HEK293 (cell line): ENCODE measurements around the gene GPC2.
A peak's percentile ranks its signal among the peaks of the same experiment; 100 is the strongest.

Experiments
- CTCF ChIA-PET: fragments of 350-600 bp; formaldehyde crosslinking; extraction: SDS; loops from one replicate; lab custom pipeline; 2021; ENCODE audit warnings: antibody characterized with exemption; lab: Yijun Ruan, JAX
- POLR2A ChIA-PET: fragments of 300-600 bp; formaldehyde crosslinking; extraction: SDS; loops from one replicate; lab custom pipeline; 2020; ENCODE audit warnings: antibody characterized with exemption, inconsistent platforms; lab: Yijun Ruan, JAX
- H3K27ac ChIP-seq: fragments of 200-500 bp; sonication (Bioruptor generic); 2 replicates; pipeline ENCODE4 v1.5.1; 2014; ENCODE audit warnings: low read depth, low read length, control low read depth, inconsistent platforms; ENCODE audit errors: extremely low read depth
- H3K36me3 ChIP-seq, 2 experiments: fragments of 200-500 bp in 1 of 2; sonication (Bioruptor generic) in 1 of 2; 1 replicate in 1 of 2; 2 replicates in 1 of 2; pipeline ENCODE4 v1.5.1; 2014 to 2017; ENCODE audit warnings: inconsistent platforms in 2 of 2, low read length in 2 of 2; ENCODE audit not compliant: control insufficient read depth in 2 of 2, insufficient read depth in 1 of 2
- H3K4me1 ChIP-seq: fragments of 200-500 bp; sonication (Bioruptor generic); 2 replicates; pipeline ENCODE4 v1.5.1; 2014; ENCODE audit warnings: mild to moderate bottlenecking, low read length, inconsistent platforms; ENCODE audit not compliant: control insufficient read depth, insufficient read depth
- H3K4me3 ChIP-seq: 2 replicates; pipeline ENCODE4 v1.5.1; 2011; ENCODE audit warnings: low read depth, mild to moderate bottlenecking, control low read depth, low read length, moderate library complexity
- H3K9me3 ChIP-seq: fragments of 200-500 bp; sonication (Bioruptor generic); 2 replicates; pipeline ENCODE4 v1.5.1; 2014; ENCODE audit warnings: low read depth, low read length, inconsistent platforms; ENCODE audit not compliant: control insufficient read depth, insufficient read depth
- EGR2 ChIP-seq: fragments of 450-650 bp; formaldehyde crosslinking; IDR thresholded peaks from 2 replicates; pipeline ENCODE4 v1.5.1; 2016; ENCODE audit warnings: low read depth, missing biosample characterization, missing genetic modification characterization
- GLIS1 ChIP-seq: fragments of 450-650 bp; formaldehyde crosslinking; IDR thresholded peaks from 2 replicates; pipeline ENCODE4 v1.5.1; 2016; ENCODE audit warnings: missing biosample characterization, missing genetic modification characterization
- KLF1 ChIP-seq: fragments of 450-650 bp; formaldehyde crosslinking; IDR thresholded peaks from 2 replicates; pipeline ENCODE4 v1.5.1; 2016; ENCODE audit warnings: missing biosample characterization, missing genetic modification characterization
- KLF9 ChIP-seq: fragments of 450-650 bp; formaldehyde crosslinking; IDR thresholded peaks from 2 replicates; pipeline ENCODE4 v1.5.1; 2016; ENCODE audit warnings: missing biosample characterization, missing genetic modification characterization, low read depth
- MZF1 ChIP-seq: fragments of 450-650 bp; formaldehyde crosslinking; IDR thresholded peaks from 2 replicates; pipeline ENCODE4 v1.5.1; 2017; ENCODE audit warnings: missing biosample characterization, missing genetic modification characterization, borderline replicate concordance
- PRDM1 ChIP-seq: fragments of 450-650 bp; formaldehyde crosslinking; IDR thresholded peaks from 2 replicates; pipeline ENCODE4; 2016; ENCODE audit warnings: missing biosample characterization, missing genetic modification characterization
- SETDB1 ChIP-seq: IDR thresholded peaks from one replicate; pipeline ENCODE4 v1.6.1; 2017; ENCODE audit warnings: mild to moderate bottlenecking, low read length, moderate library complexity, mixed read lengths; ENCODE audit not compliant: insufficient read length
- ZBTB20 ChIP-seq: fragments of 450-650 bp; formaldehyde crosslinking; IDR thresholded peaks from 2 replicates; pipeline ENCODE4 v1.5.1; 2016; ENCODE audit warnings: missing biosample characterization, missing genetic modification characterization
- ZBTB7A ChIP-seq: fragments of 450-650 bp; formaldehyde crosslinking; IDR thresholded peaks from 2 replicates; pipeline ENCODE4 v1.5.1; 2016; ENCODE audit warnings: low read depth, missing biosample characterization, missing genetic modification characterization
- ZNF157 ChIP-seq: fragments of 450-650 bp; formaldehyde crosslinking; IDR thresholded peaks from 2 replicates; pipeline ENCODE4 v1.5.1; 2016; ENCODE audit warnings: missing biosample characterization, missing genetic modification characterization
- ZNF2 ChIP-seq: fragments of 450-650 bp; formaldehyde crosslinking; IDR thresholded peaks from 2 replicates; pipeline ENCODE4 v1.5.1; 2016; ENCODE audit warnings: missing biosample characterization, missing genetic modification characterization
- ZNF223 ChIP-seq: fragments of 450-650 bp; formaldehyde crosslinking; IDR thresholded peaks from 2 replicates; pipeline ENCODE4 v1.5.1; 2016; ENCODE audit warnings: missing biosample characterization, missing genetic modification characterization
- ZNF335 ChIP-seq: fragments of 450-650 bp; formaldehyde crosslinking; conservative IDR thresholded peaks from 2 replicates; pipeline ENCODE4 v1.5.1; 2016; ENCODE audit warnings: missing biosample characterization, missing genetic modification characterization
- ZNF391 ChIP-seq: fragments of 450-650 bp; formaldehyde crosslinking; IDR thresholded peaks from 2 replicates; pipeline ENCODE4 v1.5.1; 2016; ENCODE audit warnings: low read depth, missing biosample characterization, missing genetic modification characterization, borderline replicate concordance
- ZNF423 ChIP-seq: fragments of 450-650 bp; formaldehyde crosslinking; IDR thresholded peaks from 2 replicates; pipeline ENCODE4 v1.5.1; 2016; ENCODE audit warnings: missing biosample characterization, missing genetic modification characterization
- ZNF501 ChIP-seq: fragments of 450-650 bp; formaldehyde crosslinking; IDR thresholded peaks from 2 replicates; pipeline ENCODE4 v1.5.1; 2016; ENCODE audit warnings: missing biosample characterization, missing genetic modification characterization
- ZNF571 ChIP-seq: fragments of 450-650 bp; formaldehyde crosslinking; IDR thresholded peaks from 2 replicates; pipeline ENCODE4 v1.5.0; 2017; ENCODE audit warnings: missing biosample characterization, missing genetic modification characterization
- ZNF624 ChIP-seq: fragments of 450-650 bp; formaldehyde crosslinking; IDR thresholded peaks from 2 replicates; pipeline ENCODE4 v1.5.1; 2017; ENCODE audit warnings: missing biosample characterization, missing genetic modification characterization
- ZNF777 ChIP-seq: fragments of 450-650 bp; formaldehyde crosslinking; IDR thresholded peaks from 2 replicates; pipeline ENCODE4 v1.5.1; 2017; ENCODE audit warnings: missing biosample characterization, missing genetic modification characterization, borderline replicate concordance
- ZNF837 ChIP-seq: fragments of 450-650 bp; formaldehyde crosslinking; IDR thresholded peaks from 2 replicates; pipeline ENCODE4 v1.5.1; 2016; ENCODE audit warnings: missing biosample characterization, missing genetic modification characterization
- TF ChIP-seq, protein P1 (sequence below): fragments of 450-650 bp; formaldehyde crosslinking; IDR thresholded peaks from 2 replicates; pipeline ENCODE4 v1.5.1; 2017; ENCODE audit warnings: missing biosample characterization, missing genetic modification characterization
- TF ChIP-seq, protein P2 (sequence below): fragments of 450-650 bp; formaldehyde crosslinking; IDR thresholded peaks from 2 replicates; pipeline ENCODE4 v1.5.1; 2016; ENCODE audit warnings: missing biosample characterization, missing genetic modification characterization
- TF ChIP-seq, protein P3 (sequence below): fragments of 450-650 bp; formaldehyde crosslinking; IDR thresholded peaks from 2 replicates; pipeline ENCODE4 v1.5.1; 2016; ENCODE audit warnings: missing biosample characterization, missing genetic modification characterization
- TF ChIP-seq, protein P4 (sequence below): fragments of 450-650 bp; formaldehyde crosslinking; IDR thresholded peaks from 2 replicates; pipeline ENCODE4 v1.5.1; 2016; ENCODE audit warnings: missing biosample characterization, missing genetic modification characterization

Gene GPC2

DNA sequence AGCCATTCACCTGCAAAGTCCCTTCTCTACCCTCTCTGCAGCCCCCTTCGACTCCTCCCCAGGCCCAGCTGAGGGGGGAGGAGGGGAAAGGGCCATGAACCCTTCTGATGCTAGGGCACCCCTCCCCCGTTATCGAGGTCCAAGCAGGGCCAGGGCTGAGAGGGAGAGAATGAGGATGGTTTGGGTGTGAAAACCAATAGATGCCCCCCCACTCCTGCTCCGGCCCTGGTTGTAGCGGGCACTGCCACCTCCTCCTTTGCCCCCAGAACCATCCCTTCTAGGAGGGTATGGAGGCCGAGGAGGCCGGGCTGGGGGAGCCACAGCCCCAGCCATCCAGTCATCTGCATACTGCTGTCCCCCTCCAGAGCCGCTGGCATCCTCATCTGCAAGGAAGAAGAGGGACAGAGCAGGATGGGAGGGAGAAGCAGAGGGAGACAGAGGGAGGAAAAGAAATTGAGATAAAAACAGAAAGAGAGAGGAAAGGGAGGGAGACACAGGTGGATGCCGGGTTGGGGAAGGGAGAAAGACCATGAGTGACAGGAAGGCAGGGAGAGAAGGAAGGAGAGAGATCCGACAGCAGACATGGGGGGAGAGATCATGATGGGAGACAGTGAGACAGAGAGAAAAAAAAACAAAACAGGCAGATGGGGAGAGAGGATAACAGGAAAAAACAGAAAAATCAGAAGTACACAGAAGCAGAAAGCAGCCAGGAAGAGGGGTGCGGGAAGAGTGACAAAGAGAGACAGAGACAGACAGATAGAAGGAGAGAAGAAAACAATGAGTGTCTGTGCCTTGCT lies 6.9 kb downstream of the GPC2 start (continued):
- no peak for TF ChIP-seq KLF1
- no peak for TF ChIP-seq ZNF157 (tag by site-specific recombination)
- no peak for TF ChIP-seq EGR2 (tag by site-specific recombination)

DNA sequence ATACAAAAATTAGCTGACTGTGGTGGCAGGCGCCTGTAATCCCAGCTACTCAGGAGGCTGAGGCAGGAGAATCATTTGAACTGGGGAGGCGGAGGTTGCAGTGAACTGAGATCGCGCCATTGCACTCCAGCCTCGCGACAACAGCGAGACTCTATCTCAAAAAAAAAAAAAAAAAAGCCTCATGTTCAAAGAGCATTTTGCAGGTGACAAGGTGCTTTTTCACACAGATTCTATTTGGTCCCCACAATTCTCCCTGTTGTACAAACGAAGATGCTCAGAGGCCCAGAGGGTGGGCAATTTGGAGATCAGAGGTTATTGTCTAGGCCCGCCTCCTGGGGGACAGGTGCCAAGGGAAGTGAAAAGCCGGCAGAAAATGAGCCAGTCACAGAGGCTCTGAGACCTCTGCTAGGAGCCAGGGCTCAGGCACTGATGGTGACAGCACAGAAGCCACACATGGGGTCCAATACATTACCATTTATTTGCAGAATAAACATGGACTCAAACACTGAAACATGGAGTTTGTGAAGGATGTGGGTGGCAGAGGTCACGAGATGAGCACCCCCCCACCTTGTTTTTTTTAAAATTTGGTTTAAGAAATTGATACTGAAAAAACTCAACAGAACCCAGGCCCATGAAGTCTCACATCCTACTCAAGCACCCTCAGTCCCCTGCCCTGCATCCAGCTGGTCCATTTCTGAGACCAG lies 7.9 kb downstream of the GPC2 start:
- ChIA-PET POLR2A (interaction anchor here (0.6 kb wide), 3 partner anchors 11 to 1682 kb away, joined by 3 read pairs; no protein-coding TSS in a partner anchor), CTCF (no interaction called here)
- H3K36me3 ChIP-seq = no peaks in the 10 kb centered on the region
- peaks cover 5% of the 10 kb centered on the region for H3K4me1 ChIP-seq
- TF ChIP-seq ZNF335 (tag by site-specific recombination) (peak; percentile 29; the same call in 1 of the 2 replicates), ZNF571 (tag by site-specific recombination) (no peak)
- H3K4me3 ChIP-seq = no peak overlapping the region
- H3K27ac ChIP-seq = no peak overlapping the region
- no peaks in the 10 kb centered on the region for H3K9me3 ChIP-seq

DNA sequence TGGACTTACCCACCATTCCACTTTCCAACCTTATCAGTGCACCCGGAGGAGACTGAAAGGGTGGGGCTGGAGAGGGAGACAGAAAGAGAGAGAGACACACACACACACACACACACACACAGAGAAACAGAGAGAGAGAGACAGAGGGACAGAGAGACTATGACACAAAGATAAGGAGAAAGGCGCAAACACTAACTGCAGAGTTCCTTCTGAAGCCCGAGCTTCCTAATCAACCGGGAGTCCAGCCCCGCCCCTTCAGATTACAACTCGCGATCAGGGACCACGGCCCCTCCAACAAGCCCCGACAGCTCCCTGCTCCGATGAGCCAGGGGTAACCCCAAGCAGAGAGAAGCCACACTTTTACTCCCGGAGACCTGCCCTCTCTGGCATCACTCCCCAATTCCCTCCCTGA lies 9.3 kb downstream of the GPC2 start:
- Histone ChIP-seq H3K4me1 (peaks cover 7% of the 10 kb centered on the region), H3K4me3 (no peak overlapping the region), H3K27ac (no peak overlapping the region), H3K9me3 (no peaks in the 10 kb centered on the region), H3K36me3 (no peaks in the 10 kb centered on the region)
- POLR2A ChIA-PET = interaction anchor here (1.0 to 2.7 kb wide), 3 partner anchors 9 to 20 kb away, joined by 4 to 13 read pairs (median 5); partner anchors contain the start of genes GPC2, LAMTOR4, STAG3 and TRAPPC14
- CTCF ChIA-PET = interaction anchor here (0.6 to 1.9 kb wide), 5 partner anchors 17 to 35 kb away, joined by 3 to 9 read pairs (median 6); no protein-coding TSS in a partner anchor
- TF ChIP-seq, protein P1, sequence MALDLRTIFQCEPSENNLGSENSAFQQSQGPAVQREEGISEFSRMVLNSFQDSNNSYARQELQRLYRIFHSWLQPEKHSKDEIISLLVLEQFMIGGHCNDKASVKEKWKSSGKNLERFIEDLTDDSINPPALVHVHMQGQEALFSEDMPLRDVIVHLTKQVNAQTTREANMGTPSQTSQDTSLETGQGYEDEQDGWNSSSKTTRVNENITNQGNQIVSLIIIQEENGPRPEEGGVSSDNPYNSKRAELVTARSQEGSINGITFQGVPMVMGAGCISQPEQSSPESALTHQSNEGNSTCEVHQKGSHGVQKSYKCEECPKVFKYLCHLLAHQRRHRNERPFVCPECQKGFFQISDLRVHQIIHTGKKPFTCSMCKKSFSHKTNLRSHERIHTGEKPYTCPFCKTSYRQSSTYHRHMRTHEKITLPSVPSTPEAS (tag by site-specific recombination) = peak; percentile 94
- no peak for TF ChIP-seq ZNF423 (tag by site-specific recombination)
- TF ChIP-seq ZNF501 (tag by site-specific recombination) = 0 out of 2 replicates have a peak, but pooled peaks have one; percentile 59
- no peak for TF ChIP-seq ZNF837 (tag by site-specific recombination)
- no peak for TF ChIP-seq ZNF223 (tag by site-specific recombination)
- TF ChIP-seq, protein P2, sequence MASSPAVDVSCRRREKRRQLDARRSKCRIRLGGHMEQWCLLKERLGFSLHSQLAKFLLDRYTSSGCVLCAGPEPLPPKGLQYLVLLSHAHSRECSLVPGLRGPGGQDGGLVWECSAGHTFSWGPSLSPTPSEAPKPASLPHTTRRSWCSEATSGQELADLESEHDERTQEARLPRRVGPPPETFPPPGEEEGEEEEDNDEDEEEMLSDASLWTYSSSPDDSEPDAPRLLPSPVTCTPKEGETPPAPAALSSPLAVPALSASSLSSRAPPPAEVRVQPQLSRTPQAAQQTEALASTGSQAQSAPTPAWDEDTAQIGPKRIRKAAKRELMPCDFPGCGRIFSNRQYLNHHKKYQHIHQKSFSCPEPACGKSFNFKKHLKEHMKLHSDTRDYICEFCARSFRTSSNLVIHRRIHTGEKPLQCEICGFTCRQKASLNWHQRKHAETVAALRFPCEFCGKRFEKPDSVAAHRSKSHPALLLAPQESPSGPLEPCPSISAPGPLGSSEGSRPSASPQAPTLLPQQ (tag by site-specific recombination) = 0 out of 2 replicates have a peak, but pooled peaks have one; percentile 62
- peak; percentile 84 for TF ChIP-seq PRDM1 (tag by site-specific recombination)
- TF ChIP-seq ZNF777 (tag by site-specific recombination) = peak; percentile 93; the same call in 1 of the 2 replicates
- TF ChIP-seq KLF1 = peak; percentile 83
- TF ChIP-seq, protein P3, sequence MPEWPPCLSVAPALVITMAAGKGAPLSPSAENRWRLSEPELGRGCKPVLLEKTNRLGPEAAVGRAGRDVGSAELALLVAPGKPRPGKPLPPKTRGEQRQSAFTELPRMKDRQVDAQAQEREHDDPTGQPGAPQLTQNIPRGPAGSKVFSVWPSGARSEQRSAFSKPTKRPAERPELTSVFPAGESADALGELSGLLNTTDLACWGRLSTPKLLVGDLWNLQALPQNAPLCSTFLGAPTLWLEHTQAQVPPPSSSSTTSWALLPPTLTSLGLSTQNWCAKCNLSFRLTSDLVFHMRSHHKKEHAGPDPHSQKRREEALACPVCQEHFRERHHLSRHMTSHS (tag by site-specific recombination) = 0 out of 2 replicates have a peak, but pooled peaks have one; percentile 11
- TF ChIP-seq, protein P4, sequence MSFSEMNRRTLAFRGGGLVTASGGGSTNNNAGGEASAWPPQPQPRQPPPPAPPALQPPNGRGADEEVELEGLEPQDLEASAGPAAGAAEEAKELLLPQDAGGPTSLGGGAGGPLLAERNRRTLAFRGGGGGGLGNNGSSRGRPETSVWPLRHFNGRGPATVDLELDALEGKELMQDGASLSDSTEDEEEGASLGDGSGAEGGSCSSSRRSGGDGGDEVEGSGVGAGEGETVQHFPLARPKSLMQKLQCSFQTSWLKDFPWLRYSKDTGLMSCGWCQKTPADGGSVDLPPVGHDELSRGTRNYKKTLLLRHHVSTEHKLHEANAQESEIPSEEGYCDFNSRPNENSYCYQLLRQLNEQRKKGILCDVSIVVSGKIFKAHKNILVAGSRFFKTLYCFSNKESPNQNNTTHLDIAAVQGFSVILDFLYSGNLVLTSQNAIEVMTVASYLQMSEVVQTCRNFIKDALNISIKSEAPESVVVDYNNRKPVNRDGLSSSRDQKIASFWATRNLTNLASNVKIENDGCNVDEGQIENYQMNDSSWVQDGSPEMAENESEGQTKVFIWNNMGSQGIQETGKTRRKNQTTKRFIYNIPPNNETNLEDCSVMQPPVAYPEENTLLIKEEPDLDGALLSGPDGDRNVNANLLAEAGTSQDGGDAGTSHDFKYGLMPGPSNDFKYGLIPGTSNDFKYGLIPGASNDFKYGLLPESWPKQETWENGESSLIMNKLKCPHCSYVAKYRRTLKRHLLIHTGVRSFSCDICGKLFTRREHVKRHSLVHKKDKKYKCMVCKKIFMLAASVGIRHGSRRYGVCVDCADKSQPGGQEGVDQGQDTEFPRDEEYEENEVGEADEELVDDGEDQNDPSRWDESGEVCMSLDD (tag by site-specific recombination) = peak; percentile 37; the same call in 1 of the 2 replicates
- peak; percentile 54 for TF ChIP-seq GLIS1 (tag by site-specific recombination)
- TF ChIP-seq ZBTB7A = peak; percentile 77; the same call in 1 of the 2 replicates
- peak; percentile 39; the same call in 1 of the 2 replicates for TF ChIP-seq ZNF2
- TF ChIP-seq SETDB1 = no peak
- TF ChIP-seq KLF9 (tag by site-specific recombination) = peak; percentile 50
- TF ChIP-seq ZNF391 = no peak
- TF ChIP-seq MZF1 (tag by site-specific recombination) = no peak
- peak; percentile 55; the same call in 1 of the 2 replicates for TF ChIP-seq ZBTB20 (tag by site-specific recombination)
- TF ChIP-seq ZNF624 (tag by site-specific recombination) = peak; percentile 16; the same call in 1 of the 2 replicates
